GM18526 (cell line): ENCODE measurements around the gene TMEM132C.

ENCODE experiments used
- POLR2A ChIP-seq: IDR thresholded peaks from 3 replicates; pipeline ENCODE4 v1.6.1; 2011; ENCODE audit not compliant: insufficient read length; ENCODE audit errors: extremely low read depth

The TMEM132C gene

GRCh38 chr12:128571906-128572810 is 305.2 kb downstream of the TMEM132C start:
- TF ChIP-seq POLR2A, result no peak

GRCh38 chr12:128573907-128574306 is 306.9 kb downstream of the TMEM132C start:
- no peak for TF ChIP-seq POLR2A

GRCh38 chr12:128578045-128578444 is 311.1 kb downstream of the TMEM132C start:
- TF ChIP-seq POLR2A, result no peak

- TF ChIP-seq POLR2A, result no peak
These were observed 314.4 kb downstream of the TMEM132C start for GRCh38 chr12:128581321-128581761.

- TF ChIP-seq POLR2A, result no peak
These were observed 316.5 kb downstream of the TMEM132C start for GRCh38 chr12:128583453-128583852.

GRCh38 chr12:128586451-128587029 is 319.6 kb downstream of the TMEM132C start:
- no peak for TF ChIP-seq POLR2A

GRCh38 chr12:128587918-128588317 is 320.9 kb downstream of the TMEM132C start:
- TF ChIP-seq POLR2A, result no peak

- TF ChIP-seq POLR2A, result no peak
These were observed 325.3 kb downstream of the TMEM132C start for GRCh38 chr12:128592220-128592744.

- TF ChIP-seq POLR2A, result no peak
These were observed 327.6 kb downstream of the TMEM132C start for GRCh38 chr12:128594521-128594920.

- TF ChIP-seq POLR2A, result no peak
These were observed 328.6 kb downstream of the TMEM132C start for GRCh38 chr12:128595609-128596008.

GRCh38 chr12:128600886-128601285 is 333.9 kb downstream of the TMEM132C start:
- no peak for TF ChIP-seq POLR2A

- TF ChIP-seq POLR2A, result no peak
These were observed 336.7 kb downstream of the TMEM132C start for GRCh38 chr12:128603573-128604115.

GRCh38 chr12:128606051-128606450 is 339.1 kb downstream of the TMEM132C start:
- TF ChIP-seq POLR2A, result no peak

- no peak for TF ChIP-seq POLR2A
These were observed 339.6 kb downstream of the TMEM132C start for GRCh38 chr12:128606538-128606937.

GRCh38 chr12:128606970-128607369 is 340.0 kb downstream of the TMEM132C start:
- TF ChIP-seq POLR2A, result no peak

GRCh38 chr12:128607641-128608040 is 340.7 kb downstream of the TMEM132C start:
- TF ChIP-seq POLR2A, result no peak
